HG02885 (cell line): ENCODE measurements around the gene PEMT.
"Not testable (repeated sequence)": the region's sequence is repeated elsewhere in the genome, so short reads cannot be mapped to it uniquely, and the experiment has no call there.

Experiments used
- ATAC-seq: cut with Tn5 transposase; IDR thresholded peaks from one replicate; pipeline ENCODE4 v1.9.1; 2021; ENCODE audit warnings: mild to moderate bottlenecking; ENCODE audit not compliant: unreplicated experiment, poor library complexity

Gene PEMT

GRCh38 chr17:17591355-17592298, at the start of gene PEMT:
TSS of gene PEMT (minus strand) at chr17:17591708. CDS start at chr17:17591626, 82 bp downstream.
- ATAC-seq, result peak; percentile 95

- ATAC-seq, result not testable (repeated sequence)
Measured at GRCh38 chr17:17639661-17640270, 48.3 kb upstream of the PEMT start.

- ATAC-seq, result no peak
Measured at GRCh38 chr17:17638467-17638866, 47.0 kb upstream of the PEMT start.

- ATAC-seq, result no peak
Measured at GRCh38 chr17:17636272-17636885, 44.9 kb upstream of the PEMT start.

- not testable (repeated sequence) for ATAC-seq
Measured at GRCh38 chr17:17635537-17636271, 44.2 kb upstream of the PEMT start.

- ATAC-seq, result no peak
Measured at GRCh38 chr17:17635126-17635525, 43.6 kb upstream of the PEMT start.

GRCh38 chr17:17633310-17633709, 41.8 kb upstream of the PEMT start:
- no peak for ATAC-seq

GRCh38 chr17:17632690-17633089, 41.2 kb upstream of the PEMT start:
- ATAC-seq, result not testable (repeated sequence)

GRCh38 chr17:17628388-17629008, 37.0 kb upstream of the PEMT start:
- ATAC-seq, result no peak

- no peak for ATAC-seq
Measured at GRCh38 chr17:17626840-17627239, 35.3 kb upstream of the PEMT start.

GRCh38 chr17:17626151-17626805, 34.8 kb upstream of the PEMT start:
- ATAC-seq, result no peak

GRCh38 chr17:17624741-17625140, 33.2 kb upstream of the PEMT start:
- no peak for ATAC-seq

- no peak for ATAC-seq
Measured at GRCh38 chr17:17623904-17624303, 32.4 kb upstream of the PEMT start.

- ATAC-seq, result no peak
Measured at GRCh38 chr17:17621254-17621653, 29.7 kb upstream of the PEMT start.

- ATAC-seq, result peak; percentile 71
Measured at GRCh38 chr17:17613708-17614114, 22.2 kb upstream of the PEMT start.

GRCh38 chr17:17612085-17613022, 20.8 kb upstream of the PEMT start:
- no peak for ATAC-seq

- ATAC-seq, result no peak
Measured at GRCh38 chr17:17609121-17609520, 17.6 kb upstream of the PEMT start.

- no peak for ATAC-seq
Measured at GRCh38 chr17:17606416-17607000, 15.0 kb upstream of the PEMT start.
